H9 (cell line): ENCODE results near the gene SCIMP. TPM values are rescaled to one million over a fixed set of nuclear protein-coding genes. Genes with fewer than 3 reads are reported as not detected.

Source experiments
- DNase-seq: peaks from one replicate; pipeline ENCODE4 v3.0.0-alpha.2; 2017
- H2AFZ ChIP-seq: one replicate; pipeline ENCODE4 v1.6.1; 2013; ENCODE audit warnings: mild to moderate bottlenecking, low read length, control low read depth, moderate library complexity
- H2AK5ac ChIP-seq: 2 replicates; pipeline ENCODE4 v1.6.1; 2013; ENCODE audit warnings: low read length, control low read depth, mixed read lengths; ENCODE audit not compliant: insufficient read length
- H2BK120ac ChIP-seq: one replicate; pipeline ENCODE4 v1.6.1; 2013; ENCODE audit warnings: low read depth, mild to moderate bottlenecking, low read length, control low read depth, inconsistent platforms; ENCODE audit not compliant: poor library complexity, severe bottlenecking
- H2BK12ac ChIP-seq: 2 replicates; pipeline ENCODE4 v1.6.1; 2013; ENCODE audit warnings: low read length, control low read depth, mixed read lengths, low read depth; ENCODE audit not compliant: insufficient read length
- H2BK15ac ChIP-seq: 2 replicates; pipeline ENCODE4 v1.6.1; 2013; ENCODE audit warnings: low read depth, low read length, control low read depth
- H2BK20ac ChIP-seq: one replicate; pipeline ENCODE4 v1.6.1; 2013; ENCODE audit warnings: low read depth, mild to moderate bottlenecking, low read length, control low read depth, inconsistent platforms; ENCODE audit not compliant: poor library complexity, severe bottlenecking
- H2BK5ac ChIP-seq: 2 replicates; pipeline ENCODE4 v1.6.1; 2013; ENCODE audit warnings: low read length, control low read depth, mixed read lengths; ENCODE audit not compliant: insufficient read length
- H3K14ac ChIP-seq: 2 replicates; pipeline ENCODE4 v1.6.1; 2013; ENCODE audit warnings: low read length, control low read depth; ENCODE audit not compliant: insufficient read depth
- H3K18ac ChIP-seq: 2 replicates; pipeline ENCODE4 v1.6.1; 2013; ENCODE audit warnings: low read depth, mild to moderate bottlenecking, mixed read lengths, low read length, control low read depth; ENCODE audit not compliant: insufficient read length
- H3K23ac ChIP-seq: 2 replicates; pipeline ENCODE4 v1.6.1; 2013; ENCODE audit warnings: low read length, control low read depth, mixed read lengths, low read depth; ENCODE audit not compliant: insufficient read length
- H3K23me2 ChIP-seq: 2 replicates; pipeline ENCODE4 v1.6.1; 2013; ENCODE audit warnings: low read depth, mild to moderate bottlenecking, mixed read lengths, low read length, control low read depth; ENCODE audit not compliant: insufficient read length, poor library complexity, severe bottlenecking
- H3K27ac ChIP-seq: 2 replicates; pipeline ENCODE4 v1.5.1; 2013; ENCODE audit warnings: low read length, control low read depth, mixed read lengths, low read depth; ENCODE audit not compliant: insufficient read length
- H3K27me3 ChIP-seq: 2 replicates; pipeline ENCODE4 v1.6.1; 2013; ENCODE audit warnings: low read length, control low read depth, inconsistent platforms; ENCODE audit not compliant: insufficient read depth
- H3K4ac ChIP-seq: 2 replicates; pipeline ENCODE4 v1.6.1; 2013; ENCODE audit warnings: low read depth, mild to moderate bottlenecking, control low read depth, inconsistent platforms, low read length, moderate library complexity
- H3K4me1 ChIP-seq: 2 replicates; pipeline ENCODE4 v1.6.1; 2013; ENCODE audit warnings: low read length, control low read depth, inconsistent platforms; ENCODE audit not compliant: insufficient read depth
- H3K4me2 ChIP-seq: 2 replicates; pipeline ENCODE4 v1.6.1; 2013; ENCODE audit warnings: low read length, control low read depth, mixed read lengths; ENCODE audit not compliant: insufficient read length, insufficient read depth
- H3K56ac ChIP-seq: 2 replicates; pipeline ENCODE4 v1.6.1; 2013; ENCODE audit warnings: low read depth, mild to moderate bottlenecking, mixed read lengths, low read length, control low read depth; ENCODE audit not compliant: insufficient read length
- H3K79me1 ChIP-seq: 2 replicates; pipeline ENCODE4 v1.6.1; 2013; ENCODE audit warnings: low read depth, mild to moderate bottlenecking, moderate library complexity, low read length, control low read depth, inconsistent platforms; ENCODE audit not compliant: insufficient read depth, poor library complexity, severe bottlenecking
- H3K79me2 ChIP-seq: 2 replicates; pipeline ENCODE4 v1.6.1; 2013; ENCODE audit warnings: low read length, control low read depth, inconsistent platforms; ENCODE audit not compliant: insufficient read depth
- H3K9ac ChIP-seq: 2 replicates; pipeline ENCODE4 v1.6.1; 2013; ENCODE audit warnings: low read length, control low read depth, mixed read lengths; ENCODE audit not compliant: insufficient read length; ENCODE audit errors: extremely low read depth
- H3K9me3 ChIP-seq: one replicate; pipeline ENCODE4 v1.6.1; 2013; ENCODE audit warnings: low read depth, low read length, inconsistent platforms; ENCODE audit not compliant: control insufficient read depth
- H3T11ph ChIP-seq: one replicate; pipeline ENCODE4 v1.6.1; 2013; ENCODE audit warnings: mild to moderate bottlenecking, low read length, control low read depth, inconsistent platforms
- H4K20me1 ChIP-seq: one replicate; pipeline ENCODE4 v1.6.1; 2013; ENCODE audit not compliant: control insufficient read depth, insufficient read length, insufficient read depth
- H4K5ac ChIP-seq: 2 replicates; pipeline ENCODE4 v1.6.1; 2013; ENCODE audit warnings: low read depth, mild to moderate bottlenecking, mixed read lengths, low read length, control low read depth; ENCODE audit not compliant: insufficient read length
- H4K8ac ChIP-seq: replicated peaks from 2 replicates; pipeline ENCODE4 v1.6.1; 2013; ENCODE audit warnings: low read length, control low read depth, mixed read lengths, low read depth; ENCODE audit not compliant: insufficient read length
- H4K91ac ChIP-seq: 2 replicates; pipeline ENCODE4 v1.6.1; 2013; ENCODE audit warnings: low read depth, mild to moderate bottlenecking, moderate library complexity, mixed read lengths, low read length, control low read depth; ENCODE audit not compliant: insufficient read length
- H3K27ac Mint-ChIP-seq, 3 experiments: 2 replicates in 2 of 3; 3 replicates in 1 of 3; pipeline ENCODE4 v1.8.0; 2020 to 2021; ENCODE audit warnings: mixed read lengths in 3 of 3, mild to moderate bottlenecking in 1 of 3, moderate library complexity in 1 of 3
- H3K27me3 Mint-ChIP-seq: 2 replicates; pipeline ENCODE4 v1.8.0; 2021; ENCODE audit warnings: low read depth, mild to moderate bottlenecking, moderate library complexity, mixed read lengths
- H3K36me3 Mint-ChIP-seq, 3 experiments: 2 replicates in 2 of 3; 3 replicates in 1 of 3; pipeline ENCODE4 v1.8.0; 2020 to 2021; ENCODE audit warnings: low read depth in 3 of 3, mixed read lengths in 3 of 3; ENCODE audit not compliant: insufficient read depth in 1 of 3
- H3K4me1 Mint-ChIP-seq, 2 experiments: 2 replicates each; pipeline ENCODE4 v1.8.0; 2020; ENCODE audit warnings: mixed read lengths in 2 of 2
- H3K4me3 Mint-ChIP-seq, 2 experiments: 2 replicates in 1 of 2; 3 replicates in 1 of 2; pipeline ENCODE4 v1.8.0; 2020 to 2021; ENCODE audit warnings: mild to moderate bottlenecking in 2 of 2, mixed read lengths in 2 of 2, moderate library complexity in 1 of 2
- H3K9me3 Mint-ChIP-seq, 2 experiments: 2 replicates in 1 of 2; 3 replicates in 1 of 2; pipeline ENCODE4 v1.8.0; 2020; ENCODE audit warnings: mild to moderate bottlenecking in 2 of 2, mixed read lengths in 2 of 2, moderate library complexity in 1 of 2
- WGBS: extraction: QIAGEN DNeasy Blood & Tissue Kit; methylation state at CpG from one replicate; pipeline ENCODE4 v1.1.7; 2013; ENCODE audit warnings: missing lambda C conversion rate, low lambda C conversion rate, mixed read lengths; ENCODE audit not compliant: insufficient read length; ENCODE audit errors: extremely low coverage; 5-methylcytosine and 5-hydroxymethylcytosine counted together
- total RNA-seq: library from RNA; stranded (reverse); gene quantifications from 2 replicates; pipeline ENCODE4 v1.2.1, GENCODE V29; 2021
- TF ChIP-seq, protein P1 (sequence below): fragments of 200-600 bp; sonication (generic); conservative IDR thresholded peaks from 3 replicates; pipeline ENCODE4 v1.8.0; 2021; ENCODE audit warnings: antibody characterized with exemption, mild to moderate bottlenecking

SCIMP gene
- total RNA-seq, 1 experiment from 2014 or later, result not detected

DNA sequence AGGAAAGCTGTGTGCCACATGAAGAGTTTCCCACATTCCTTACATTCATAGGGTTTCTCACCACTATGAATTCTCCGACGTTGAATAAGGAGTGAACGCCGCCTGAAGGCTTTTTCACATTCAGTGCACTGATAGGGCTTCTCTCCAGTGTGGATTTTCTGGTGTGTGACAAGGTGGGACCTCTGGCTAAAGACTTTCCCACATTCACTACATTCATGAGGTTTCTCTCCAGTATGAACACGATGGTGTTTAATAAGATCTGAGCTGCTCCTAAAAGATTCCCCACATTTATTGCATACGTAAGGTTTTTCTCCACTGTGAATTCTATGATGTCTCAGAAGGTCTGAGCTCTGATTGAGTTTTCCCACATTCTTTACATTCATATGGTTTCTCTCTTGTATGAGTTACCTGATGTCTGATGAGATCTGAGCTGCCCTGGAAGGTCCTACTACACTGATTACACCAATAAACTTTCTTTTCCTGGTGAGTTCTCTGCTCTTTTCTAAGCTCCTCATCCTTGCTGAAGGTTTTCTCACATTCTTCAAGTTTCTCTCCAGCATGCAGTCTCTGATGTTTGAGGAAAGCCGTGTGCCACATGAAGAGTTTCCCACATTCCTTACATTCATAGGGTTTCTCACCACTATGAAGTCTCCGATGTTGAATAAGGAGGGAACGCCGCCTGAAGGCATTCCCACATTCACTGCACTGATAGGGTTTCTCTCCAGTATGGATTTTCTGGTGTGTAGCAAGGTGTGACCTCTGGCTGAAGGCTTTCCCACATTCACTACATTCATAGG, 53.0 kb downstream of the SCIMP start:
- H3K4me3 Mint-ChIP-seq, result no peak overlapping the region; a peak in 1 of 5 replicates
- H2BK12ac ChIP-seq, result no peak overlapping the region
- TF ChIP-seq, protein P1, sequence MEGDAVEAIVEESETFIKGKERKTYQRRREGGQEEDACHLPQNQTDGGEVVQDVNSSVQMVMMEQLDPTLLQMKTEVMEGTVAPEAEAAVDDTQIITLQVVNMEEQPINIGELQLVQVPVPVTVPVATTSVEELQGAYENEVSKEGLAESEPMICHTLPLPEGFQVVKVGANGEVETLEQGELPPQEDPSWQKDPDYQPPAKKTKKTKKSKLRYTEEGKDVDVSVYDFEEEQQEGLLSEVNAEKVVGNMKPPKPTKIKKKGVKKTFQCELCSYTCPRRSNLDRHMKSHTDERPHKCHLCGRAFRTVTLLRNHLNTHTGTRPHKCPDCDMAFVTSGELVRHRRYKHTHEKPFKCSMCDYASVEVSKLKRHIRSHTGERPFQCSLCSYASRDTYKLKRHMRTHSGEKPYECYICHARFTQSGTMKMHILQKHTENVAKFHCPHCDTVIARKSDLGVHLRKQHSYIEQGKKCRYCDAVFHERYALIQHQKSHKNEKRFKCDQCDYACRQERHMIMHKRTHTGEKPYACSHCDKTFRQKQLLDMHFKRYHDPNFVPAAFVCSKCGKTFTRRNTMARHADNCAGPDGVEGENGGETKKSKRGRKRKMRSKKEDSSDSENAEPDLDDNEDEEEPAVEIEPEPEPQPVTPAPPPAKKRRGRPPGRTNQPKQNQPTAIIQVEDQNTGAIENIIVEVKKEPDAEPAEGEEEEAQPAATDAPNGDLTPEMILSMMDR, result no peak
- H3K18ac ChIP-seq, result no peak overlapping the region
- H3K14ac ChIP-seq, result no peak overlapping the region
- H4K8ac ChIP-seq, result no peak overlapping the region
- H4K5ac ChIP-seq, result no peak overlapping the region
- peaks cover 85 to 93% (median 88%) of the 10 kb centered on the region in 3 experiments for H3K36me3 Mint-ChIP-seq
- H2BK5ac ChIP-seq, result no peak overlapping the region
- no CpG with 5 or more reads among the region's 10 CpGs for WGBS
- no peak overlapping the region for H3K23ac ChIP-seq
- H3K9me3 ChIP-seq, result peaks cover 78% of the 10 kb centered on the region
- no peak overlapping the region for H3T11ph ChIP-seq
- no peak overlapping the region for H2BK20ac ChIP-seq
- no peak overlapping the region for H4K91ac ChIP-seq
- DNase-seq, result no peak
- peaks cover 96 to 98% of the 10 kb centered on the region in 2 experiments for H3K9me3 Mint-ChIP-seq
- H3K9ac ChIP-seq, result no peak overlapping the region
- H3K4me1 Mint-ChIP-seq, result no peaks in the 10 kb centered on the region
- H3K4me2 ChIP-seq, result no peak overlapping the region
- H3K4me1 ChIP-seq, result no peaks in the 10 kb centered on the region
- no peak overlapping the region for H2AK5ac ChIP-seq
- peaks cover 45% of the 10 kb centered on the region for H3K27me3 Mint-ChIP-seq
- no peak overlapping the region for H3K27ac Mint-ChIP-seq
- H2AFZ ChIP-seq, result no peak overlapping the region
- H4K20me1 ChIP-seq, result no peaks in the 10 kb centered on the region
- no peaks in the 10 kb centered on the region for H3K79me1 ChIP-seq
- no peak overlapping the region for H2BK120ac ChIP-seq
- H3K4ac ChIP-seq, result no peak overlapping the region
- H3K27ac ChIP-seq, result no peak overlapping the region
- H3K23me2 ChIP-seq, result no peaks in the 10 kb centered on the region
- H2BK15ac ChIP-seq, result no peak overlapping the region
- no peaks in the 10 kb centered on the region for H3K79me2 ChIP-seq
- no peaks in the 10 kb centered on the region for H3K27me3 ChIP-seq
- no peak overlapping the region for H3K56ac ChIP-seq
